GM18508 (cell line): ENCODE measurements around the gene NR4A3.

Experiments
- ATAC-seq: cut with Tn5 transposase; IDR thresholded peaks from one replicate; pipeline ENCODE4 v1.9.1; 2021; ENCODE audit warnings: moderate number of reproducible peaks; ENCODE audit not compliant: insufficient read depth, unreplicated experiment

The NR4A3 gene

DNA sequence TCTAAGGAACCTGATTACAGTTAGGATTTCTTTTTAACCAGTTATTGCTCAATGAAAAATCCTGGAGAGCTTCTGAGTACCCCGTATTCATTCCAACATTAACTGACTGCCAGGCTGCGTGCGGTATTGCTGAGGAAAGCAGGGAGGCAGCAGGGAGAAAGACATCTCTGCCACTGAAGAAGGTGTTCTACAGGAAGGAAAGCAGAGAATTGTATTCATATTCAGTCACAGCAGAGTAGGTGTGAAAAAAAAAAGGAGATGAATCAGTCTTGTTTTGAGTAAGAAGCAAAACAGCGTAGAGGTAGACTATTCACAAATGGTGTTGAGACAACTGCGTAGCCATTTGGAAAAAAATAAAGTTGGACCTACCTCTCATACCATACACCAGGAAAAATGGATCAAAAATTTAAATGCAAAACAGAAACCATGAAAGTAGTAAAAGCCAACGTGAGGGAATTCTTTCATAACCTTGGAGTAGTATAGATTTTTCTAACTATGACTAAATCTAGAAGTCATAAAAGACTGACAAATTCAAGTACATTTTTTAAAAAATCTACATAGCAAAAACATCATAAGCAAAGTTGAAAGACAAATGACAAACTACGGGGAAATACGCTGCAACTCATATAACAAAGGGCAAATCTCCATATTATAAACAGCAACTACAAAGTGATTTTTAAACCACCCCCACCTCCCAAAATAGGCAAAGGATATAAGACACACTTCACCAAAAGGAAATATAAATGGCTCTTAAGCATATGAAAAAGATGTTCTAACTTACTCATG lies 9.9 kb upstream of the NR4A3 start:
- ATAC-seq = peak; percentile 43

DNA sequence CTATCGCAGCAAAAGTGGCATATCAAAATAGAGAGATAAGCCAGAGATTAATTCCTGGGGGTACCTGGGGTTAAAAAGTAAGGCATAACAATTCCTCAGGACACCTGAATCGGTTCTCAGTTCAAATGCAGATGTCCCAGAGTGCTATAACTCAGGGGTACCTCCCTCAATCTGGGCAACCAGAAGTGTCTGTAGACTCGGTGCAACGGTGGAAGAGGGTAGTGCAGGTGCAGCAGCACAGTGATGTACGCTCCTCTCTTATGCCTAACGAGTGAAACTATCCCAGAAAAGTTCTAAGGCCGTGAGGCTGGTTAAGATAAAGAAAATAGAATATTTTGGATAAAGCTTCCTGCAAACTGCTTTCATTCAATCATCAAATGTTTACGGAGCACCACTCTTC lies 7.9 kb upstream of the NR4A3 start:
- ATAC-seq = no peak

DNA sequence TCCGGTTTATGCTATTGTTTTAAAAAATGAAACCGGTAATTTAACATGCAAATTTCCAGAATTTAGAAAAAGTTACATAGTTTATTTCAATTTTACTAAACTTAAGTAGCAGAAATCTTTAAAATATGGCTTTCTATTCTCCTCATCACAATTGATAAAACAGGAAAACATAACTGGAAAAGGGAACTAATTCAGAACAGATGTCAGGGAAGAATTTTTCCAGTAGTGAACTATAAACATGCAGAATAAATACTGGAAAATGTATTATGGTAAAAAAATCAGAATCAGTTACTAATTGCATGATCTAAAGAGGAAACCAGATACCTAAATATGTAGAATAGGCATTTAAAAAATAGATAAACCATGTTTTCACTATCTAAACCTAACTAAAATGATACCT lies 7.3 kb upstream of the NR4A3 start:
- no peak for ATAC-seq

DNA sequence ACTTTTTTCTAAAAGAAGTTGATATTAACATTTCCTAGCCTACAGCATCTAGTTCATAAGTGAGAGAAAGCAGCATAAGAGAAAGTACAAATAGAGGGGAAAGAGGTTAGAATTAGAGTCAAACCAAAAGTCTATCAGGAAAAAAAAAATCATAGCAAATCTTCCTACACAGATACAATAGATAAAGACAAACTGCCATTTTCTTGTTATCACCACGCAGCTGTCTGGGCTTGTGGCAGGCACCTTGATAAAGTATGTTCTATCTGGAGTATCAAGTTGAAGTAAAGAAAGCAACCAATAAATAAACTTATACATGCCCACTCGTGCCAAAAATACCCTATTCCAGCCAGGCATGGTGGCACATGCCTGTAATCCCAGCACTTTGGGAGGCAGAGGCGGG lies 5.3 kb upstream of the NR4A3 start:
- no peak for ATAC-seq

DNA sequence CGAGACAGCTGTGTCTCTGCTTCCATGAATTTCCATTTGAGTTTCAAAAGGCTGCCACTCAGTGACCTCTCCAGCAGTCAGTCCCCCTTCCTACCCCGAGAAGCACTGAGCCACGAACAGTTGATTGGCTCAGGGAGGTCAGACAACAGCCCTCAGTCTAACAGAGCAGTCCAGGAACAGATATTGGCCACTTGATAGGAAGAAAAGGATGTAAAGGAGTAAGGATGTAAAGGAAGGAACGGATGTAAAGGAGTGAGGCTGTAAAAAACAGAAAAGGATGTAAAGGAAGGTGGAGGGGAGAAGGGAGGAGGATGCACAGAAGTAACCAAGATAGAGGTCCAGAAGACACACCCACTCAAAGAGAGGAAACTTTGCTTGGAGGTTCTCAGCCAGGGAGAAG lies 3.2 kb upstream of the NR4A3 start:
- ATAC-seq = no peak

DNA sequence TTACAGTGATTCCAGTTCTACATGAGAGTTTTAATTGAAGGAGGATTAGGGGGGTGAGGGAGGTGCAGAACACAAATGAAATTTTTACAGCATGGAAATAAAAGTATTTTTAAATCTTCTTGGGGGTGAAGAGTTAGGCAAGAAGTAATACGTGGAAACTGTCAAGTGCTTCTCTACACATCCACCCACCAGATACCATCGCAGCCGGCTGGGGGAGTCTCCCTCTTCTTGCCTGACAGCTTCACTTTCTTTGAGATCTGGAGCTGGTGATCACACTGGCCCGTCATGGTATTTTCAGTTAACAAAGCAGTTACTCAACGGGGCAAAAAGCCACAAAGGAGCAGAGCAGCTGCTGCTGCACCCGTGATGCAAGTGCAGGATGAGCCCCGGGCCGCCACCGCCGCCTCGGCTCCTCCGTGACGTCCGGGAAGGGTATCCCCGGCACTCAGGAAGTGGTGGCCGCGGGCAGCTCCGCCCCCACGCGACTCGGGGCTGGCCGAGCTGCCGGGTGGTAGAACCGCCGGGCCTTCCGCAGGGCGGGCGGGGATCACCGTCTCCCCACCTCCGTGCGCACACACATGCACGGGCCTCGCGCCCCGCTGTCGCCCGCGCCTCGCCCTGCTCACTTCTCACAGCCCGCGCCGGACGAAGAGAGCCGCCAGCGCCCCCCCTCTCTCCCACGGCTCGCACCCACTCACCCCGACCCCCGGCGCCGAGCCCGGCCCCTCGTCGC lies 2.4 kb upstream of the NR4A3 start:
- peak; percentile 34 for ATAC-seq

DNA sequence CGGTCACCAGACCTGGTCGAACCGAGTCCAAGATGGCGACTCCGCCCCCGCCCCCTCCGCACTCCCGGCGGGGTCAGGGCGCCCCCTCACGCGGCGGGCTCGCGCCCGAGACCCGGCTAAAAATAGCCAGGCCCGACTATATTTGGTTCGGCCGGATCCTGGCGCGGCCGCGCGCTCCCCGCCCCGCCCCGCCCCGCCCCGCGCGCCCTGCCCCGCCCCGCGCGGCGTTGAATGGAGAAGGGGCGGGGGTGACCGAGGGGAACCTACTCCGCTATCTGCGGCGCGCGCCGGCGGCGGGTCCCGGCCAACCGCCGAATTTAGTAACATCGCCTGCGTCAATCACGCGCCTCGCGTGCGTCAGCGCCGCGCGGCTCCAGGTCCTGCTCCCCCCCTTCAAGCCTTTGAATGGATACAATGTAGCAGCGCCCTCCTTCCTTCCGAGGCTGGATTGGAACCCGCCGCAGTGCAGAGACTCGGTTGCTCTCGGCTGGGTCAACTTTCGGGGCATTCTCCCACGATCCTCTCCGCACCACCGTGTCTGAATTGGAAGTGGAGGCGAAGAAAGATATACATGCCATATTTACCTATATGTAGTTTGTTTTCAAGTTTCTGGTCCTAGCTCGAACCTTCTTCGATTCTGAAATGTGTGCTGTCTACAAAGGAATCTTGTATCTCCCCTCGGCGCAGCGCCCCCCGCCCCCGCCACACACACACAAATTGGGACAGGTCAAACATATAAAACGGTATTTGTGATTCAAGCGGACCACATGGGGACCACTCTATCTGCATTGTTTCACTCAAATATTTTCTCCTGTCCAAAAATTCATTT lies 1.6 kb upstream of the NR4A3 start:
- ATAC-seq = peak; percentile 23

DNA sequence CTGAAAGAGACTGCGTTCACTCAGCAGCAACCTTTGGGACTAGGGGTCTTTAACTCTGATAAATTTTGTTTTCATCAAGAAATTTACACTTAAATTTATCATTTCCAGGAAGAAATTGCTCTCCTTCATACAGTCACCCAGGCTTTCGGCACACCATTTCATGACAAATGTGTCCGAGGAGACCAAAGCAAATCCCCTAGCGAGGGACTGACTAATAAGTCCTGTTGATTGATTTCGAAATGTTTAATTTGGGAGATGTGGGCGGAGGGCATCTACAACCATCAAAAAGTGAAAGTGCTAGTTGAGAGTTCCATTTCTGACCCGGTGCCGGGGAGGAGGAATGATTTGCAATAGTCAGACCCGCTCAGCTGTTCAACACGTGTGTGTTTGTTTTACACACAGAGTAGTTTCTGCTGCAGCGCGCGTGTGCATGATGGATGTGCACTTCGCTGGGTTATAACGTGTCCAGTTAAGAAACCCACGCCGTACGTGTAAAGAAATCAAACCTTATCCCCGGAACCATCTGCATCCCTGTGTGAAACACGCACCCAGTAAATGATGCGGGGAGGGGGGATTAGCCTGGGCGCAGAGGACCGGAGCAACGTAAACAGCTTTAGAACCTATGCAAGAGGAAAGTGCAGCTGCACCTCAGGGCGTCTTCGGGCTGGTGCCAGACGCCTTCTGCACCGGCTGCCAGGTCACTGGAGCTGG lies 845 bp upstream of the NR4A3 start:
- ATAC-seq = no peak

DNA sequence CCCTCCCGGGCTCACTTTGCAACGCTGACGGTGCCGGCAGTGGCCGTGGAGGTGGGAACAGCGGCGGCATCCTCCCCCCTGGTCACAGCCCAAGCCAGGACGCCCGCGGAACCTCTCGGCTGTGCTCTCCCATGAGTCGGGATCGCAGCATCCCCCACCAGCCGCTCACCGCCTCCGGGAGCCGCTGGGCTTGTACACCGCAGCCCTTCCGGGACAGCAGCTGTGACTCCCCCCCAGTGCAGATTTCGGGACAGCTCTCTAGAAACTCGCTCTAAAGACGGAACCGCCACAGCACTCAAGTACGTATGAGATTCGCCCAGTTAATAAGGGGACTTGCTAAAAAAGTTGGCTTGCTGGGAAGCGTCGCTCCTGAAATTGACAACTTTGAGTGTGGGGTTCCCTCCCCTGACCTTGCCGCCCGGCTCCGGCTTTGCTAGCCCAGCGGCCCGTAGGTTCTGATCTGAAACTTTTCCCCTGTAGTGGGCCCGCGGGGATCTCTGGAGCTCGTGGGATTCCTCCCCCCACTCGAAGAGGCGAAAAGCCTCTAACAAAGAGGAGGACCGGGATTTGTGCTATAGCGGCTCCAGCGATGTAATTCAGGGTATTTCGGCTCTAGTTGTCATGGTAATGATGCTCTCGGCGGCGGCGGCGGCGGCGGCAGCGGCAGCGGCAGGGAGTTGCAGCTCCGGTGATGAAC lies 572 bp downstream of the NR4A3 start:
- no peak for ATAC-seq

DNA sequence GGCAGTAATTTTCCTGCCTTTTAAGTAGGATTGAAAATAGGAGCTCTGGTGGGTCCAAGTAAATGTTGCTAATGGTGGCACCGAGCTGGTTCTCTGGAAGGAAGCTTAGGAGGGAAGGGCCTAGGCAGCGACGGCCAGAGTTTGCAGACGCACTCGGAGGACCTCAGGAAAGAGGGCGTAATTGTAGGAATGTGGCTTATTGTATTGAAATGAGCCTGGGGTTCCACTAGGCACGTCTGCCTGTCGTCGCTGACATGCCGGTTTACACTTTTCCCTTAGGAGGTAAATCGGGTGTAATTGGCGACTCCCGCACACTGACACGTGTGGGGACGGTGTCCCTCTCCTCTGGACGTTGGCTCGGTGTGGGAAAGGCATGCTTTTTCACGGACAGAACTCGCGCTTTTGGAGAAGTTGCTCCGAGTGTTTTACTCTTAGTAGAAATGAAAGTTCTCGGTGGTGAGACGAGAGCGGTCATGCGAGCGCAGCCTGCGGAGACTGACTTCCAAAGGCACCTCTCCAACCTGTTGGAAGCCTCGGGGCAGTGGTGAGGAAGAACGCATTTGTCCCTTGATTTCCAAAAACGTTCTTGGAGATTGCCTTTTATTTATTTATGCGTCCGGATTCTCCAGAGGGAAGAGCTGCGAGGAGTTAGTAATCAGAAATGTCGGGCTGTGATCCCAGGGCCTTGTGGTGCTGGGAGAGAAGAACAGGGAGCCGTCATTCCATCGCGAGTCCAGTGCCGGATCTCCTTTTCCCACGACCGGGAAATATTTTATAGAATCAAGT lies 1.3 kb downstream of the NR4A3 start:
- no peak for ATAC-seq

DNA sequence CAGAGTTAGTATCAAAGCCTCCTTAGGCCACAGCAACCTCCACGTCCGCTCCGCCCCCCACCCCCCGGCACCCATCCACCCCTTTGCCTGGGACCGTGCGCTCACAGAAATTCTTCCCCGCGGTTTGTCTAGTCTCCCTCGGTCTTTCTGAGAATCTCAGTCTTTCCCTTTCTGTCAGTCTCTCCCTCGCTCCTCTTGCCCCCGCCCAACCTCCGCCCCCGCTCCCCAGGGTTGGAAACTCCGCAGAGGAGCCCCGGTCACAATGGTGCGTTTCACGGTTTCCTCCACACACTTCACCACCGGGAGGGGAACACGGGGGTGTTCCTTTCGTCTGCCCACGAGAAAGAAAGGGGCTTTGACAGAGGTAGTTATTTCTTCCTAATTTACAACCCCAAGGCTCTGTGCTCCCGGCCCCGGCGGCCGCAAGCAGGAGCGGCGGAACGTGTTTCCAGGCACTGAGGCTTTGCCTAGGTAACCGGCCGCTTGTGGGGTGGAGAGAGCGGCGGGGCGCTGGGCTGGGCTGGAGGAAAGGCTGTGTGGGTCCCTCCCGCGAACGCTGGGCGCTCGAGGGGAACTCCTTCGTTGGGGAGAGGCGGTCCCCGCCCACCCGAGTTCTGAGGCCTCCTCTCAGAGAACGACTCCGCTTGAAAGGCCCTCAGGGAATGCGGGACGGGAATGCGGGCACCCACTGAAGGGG lies 2.1 kb downstream of the NR4A3 start:
- no peak for ATAC-seq

DNA sequence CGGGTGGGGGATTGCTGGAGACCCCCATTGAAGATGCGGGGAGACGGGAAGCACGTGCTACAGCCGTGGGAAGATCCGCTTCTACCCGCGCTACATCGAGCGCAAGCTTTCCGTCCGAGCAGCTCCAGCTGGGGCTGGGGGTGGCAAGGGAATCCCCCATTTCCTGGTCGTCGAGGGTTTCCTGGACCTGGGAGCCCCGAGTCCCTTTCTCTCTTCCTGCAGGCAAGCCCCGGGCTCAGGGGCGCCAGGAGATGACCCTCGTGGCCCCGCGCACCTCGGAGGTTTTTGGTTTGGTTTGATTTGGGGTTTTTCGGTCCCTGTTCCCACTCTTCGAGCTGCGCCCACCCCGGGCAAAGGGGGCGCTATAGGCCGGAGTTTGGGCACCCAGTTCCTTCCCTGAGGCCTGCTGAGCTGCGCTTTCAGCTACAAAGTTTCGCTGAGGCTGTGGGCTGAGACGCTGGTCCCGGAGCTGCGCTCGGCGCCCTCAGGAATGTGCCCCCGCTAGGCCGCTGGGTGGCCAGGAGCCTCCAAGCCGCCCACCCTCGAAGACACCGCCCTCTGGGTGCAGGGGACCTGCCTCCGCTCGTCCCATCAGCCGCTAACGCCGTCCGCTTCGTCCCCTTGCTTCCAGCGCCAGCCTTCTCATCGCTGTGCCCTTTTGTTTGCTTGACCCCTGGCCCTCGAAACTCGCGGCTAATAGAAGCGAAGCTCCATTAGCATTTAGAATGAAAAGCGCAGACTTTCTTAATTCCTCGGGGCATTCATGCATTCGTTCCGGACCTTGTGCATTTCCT lies 2.9 kb downstream of the NR4A3 start:
- ATAC-seq = no peak

DNA sequence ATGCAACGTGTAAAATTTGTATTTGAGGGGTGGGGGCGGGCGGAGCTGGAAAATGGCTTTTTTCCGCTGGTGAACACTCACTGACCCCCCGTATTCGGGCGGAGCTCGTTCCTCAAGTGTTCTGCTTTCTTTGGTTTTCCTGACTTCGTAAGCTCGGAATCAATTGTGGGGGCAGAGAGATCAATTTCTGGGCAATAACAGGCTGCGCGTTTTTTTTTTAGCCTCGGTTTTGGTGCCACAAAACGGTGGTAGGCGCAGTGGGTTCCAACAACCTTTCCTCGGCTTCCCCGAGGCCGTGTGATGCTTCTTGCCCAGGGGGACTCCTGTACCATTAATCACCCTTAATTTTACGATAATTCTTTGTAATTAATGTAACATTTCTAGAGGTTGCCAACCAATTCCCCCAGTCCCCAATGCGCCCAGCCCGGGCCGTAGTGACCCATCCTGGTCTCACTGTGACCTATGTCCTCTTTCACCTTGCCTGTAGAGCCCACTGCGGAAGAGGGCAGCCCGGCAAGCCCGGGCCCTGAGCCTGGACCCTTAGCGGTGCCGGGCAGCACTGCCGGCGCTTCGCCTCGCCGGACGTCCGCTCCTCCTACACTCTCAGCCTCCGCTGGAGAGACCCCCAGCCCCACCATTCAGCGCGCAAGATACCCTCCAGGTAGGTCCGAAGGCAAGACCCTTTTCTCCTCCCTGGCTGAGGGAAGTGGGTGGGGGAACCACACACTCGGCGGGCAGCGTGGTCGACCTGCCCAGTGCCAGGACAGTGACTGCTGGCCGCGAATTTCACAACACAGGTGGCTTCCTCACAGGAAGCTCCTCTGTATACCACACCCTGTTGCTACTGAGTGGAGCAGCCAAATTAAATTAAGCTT lies 3.7 kb downstream of the NR4A3 start:
- no peak for ATAC-seq

DNA sequence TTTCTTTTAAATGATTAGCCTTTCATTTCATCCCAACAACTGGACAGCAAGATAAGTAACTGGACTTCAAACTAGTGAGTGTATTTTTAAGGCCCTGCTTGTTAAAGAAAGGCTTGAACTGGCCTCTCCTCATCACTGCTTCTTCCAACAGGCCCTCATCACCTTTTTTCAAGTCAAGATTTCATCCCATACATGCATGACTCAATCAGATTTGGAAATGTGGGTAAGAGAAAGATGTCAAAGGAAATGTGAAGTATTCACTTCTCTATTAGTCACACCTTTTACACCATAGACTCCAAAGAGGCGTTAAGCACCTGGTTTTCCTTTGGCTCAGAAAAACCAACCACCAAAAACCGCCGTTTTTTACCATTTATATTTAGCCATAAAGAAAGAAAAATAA lies 4.9 kb downstream of the NR4A3 start:
- no peak for ATAC-seq

DNA sequence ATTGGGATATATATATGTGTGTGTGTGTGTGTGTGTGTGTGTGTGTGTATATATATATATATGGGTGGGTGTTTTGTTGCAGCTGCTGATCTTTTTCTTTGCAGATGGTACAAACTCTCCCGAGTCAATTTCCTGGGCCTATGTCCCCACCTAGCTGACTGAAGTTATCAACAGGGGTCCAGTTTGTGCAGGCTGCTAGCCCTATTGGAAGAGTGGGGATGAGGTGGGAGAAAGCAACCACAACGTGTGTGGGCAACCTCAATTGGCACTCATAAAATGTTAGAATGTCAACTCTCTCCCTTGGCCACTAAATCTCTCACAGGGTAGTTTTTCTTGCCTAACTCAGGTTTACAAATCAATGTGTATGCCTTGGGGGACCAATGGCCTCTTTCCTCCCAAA lies 5.6 kb downstream of the NR4A3 start:
- no peak for ATAC-seq

DNA sequence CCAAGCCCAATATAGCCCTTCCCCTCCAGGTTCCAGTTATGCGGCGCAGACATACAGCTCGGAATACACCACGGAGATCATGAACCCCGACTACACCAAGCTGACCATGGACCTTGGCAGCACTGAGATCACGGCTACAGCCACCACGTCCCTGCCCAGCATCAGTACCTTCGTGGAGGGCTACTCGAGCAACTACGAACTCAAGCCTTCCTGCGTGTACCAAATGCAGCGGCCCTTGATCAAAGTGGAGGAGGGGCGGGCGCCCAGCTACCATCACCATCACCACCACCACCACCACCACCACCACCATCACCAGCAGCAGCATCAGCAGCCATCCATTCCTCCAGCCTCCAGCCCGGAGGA lies 6.3 kb downstream of the NR4A3 start:
- no peak for ATAC-seq
